Measurements from ENCODE around the gene CAPN9.

DNA sequence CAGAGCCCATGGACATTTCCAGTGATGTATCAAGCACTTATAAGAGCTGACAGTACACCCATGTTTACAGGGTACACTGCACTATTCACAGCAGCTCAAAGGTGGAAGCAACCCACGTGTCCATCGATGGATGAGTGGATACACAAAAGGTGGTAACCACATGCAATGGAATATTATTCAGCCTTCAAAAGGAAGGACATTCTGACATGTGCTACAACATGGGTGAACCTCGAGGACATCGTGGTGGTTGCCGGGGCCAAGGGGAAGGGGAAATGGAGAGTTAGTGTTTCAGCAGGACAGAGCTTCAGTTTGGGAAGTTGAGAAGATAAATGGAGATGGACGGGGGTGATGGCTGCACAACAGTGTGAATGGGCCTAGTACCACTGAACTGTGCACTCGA lies 42.4 kb upstream of the CAPN9 start:
- TF ChIP-seq POLR2A (IDR thresholded peaks at IDR 0.05) = no peak
- TF ChIP-seq, protein P1, sequence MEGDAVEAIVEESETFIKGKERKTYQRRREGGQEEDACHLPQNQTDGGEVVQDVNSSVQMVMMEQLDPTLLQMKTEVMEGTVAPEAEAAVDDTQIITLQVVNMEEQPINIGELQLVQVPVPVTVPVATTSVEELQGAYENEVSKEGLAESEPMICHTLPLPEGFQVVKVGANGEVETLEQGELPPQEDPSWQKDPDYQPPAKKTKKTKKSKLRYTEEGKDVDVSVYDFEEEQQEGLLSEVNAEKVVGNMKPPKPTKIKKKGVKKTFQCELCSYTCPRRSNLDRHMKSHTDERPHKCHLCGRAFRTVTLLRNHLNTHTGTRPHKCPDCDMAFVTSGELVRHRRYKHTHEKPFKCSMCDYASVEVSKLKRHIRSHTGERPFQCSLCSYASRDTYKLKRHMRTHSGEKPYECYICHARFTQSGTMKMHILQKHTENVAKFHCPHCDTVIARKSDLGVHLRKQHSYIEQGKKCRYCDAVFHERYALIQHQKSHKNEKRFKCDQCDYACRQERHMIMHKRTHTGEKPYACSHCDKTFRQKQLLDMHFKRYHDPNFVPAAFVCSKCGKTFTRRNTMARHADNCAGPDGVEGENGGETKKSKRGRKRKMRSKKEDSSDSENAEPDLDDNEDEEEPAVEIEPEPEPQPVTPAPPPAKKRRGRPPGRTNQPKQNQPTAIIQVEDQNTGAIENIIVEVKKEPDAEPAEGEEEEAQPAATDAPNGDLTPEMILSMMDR (IDR thresholded peaks at IDR 0.05) = no peak
